Mesendoderm (in vitro differentiated cells): Measurements from ENCODE around the gene ISY1.
"Not testable (repeated sequence)": the region's sequence is repeated elsewhere in the genome, so short reads cannot be mapped to it uniquely, and the experiment has no call there.

Experiments used
- DNase-seq: peaks from one replicate; pipeline ENCODE4 v3.0.0; 2013
- H2AK5ac ChIP-seq: 2 replicates; pipeline ENCODE4 v1.6.1; 2013; ENCODE audit warnings: low read length, inconsistent platforms
- H2BK120ac ChIP-seq: 2 replicates; pipeline ENCODE4 v1.6.1; 2013; ENCODE audit warnings: low read depth, mild to moderate bottlenecking, low read length, moderate library complexity, mixed read lengths
- H2BK15ac ChIP-seq: replicated peaks from 2 replicates; pipeline ENCODE4 v1.6.1; 2013; ENCODE audit warnings: low read depth, mild to moderate bottlenecking, moderate library complexity
- H2BK5ac ChIP-seq: 2 replicates; pipeline ENCODE4 v1.6.1; 2013; ENCODE audit warnings: low read length, inconsistent platforms
- H3K18ac ChIP-seq: 2 replicates; pipeline ENCODE4 v1.6.1; 2013; ENCODE audit warnings: mild to moderate bottlenecking, low read length, mixed read lengths
- H3K23ac ChIP-seq: one replicate; pipeline ENCODE4 v1.6.1; 2013; ENCODE audit warnings: low read length
- H3K27ac ChIP-seq: 2 replicates; pipeline ENCODE4 v1.5.1; 2013; ENCODE audit warnings: low read depth, mild to moderate bottlenecking, inconsistent platforms, low read length, moderate library complexity
- H3K27me3 ChIP-seq: 2 replicates; pipeline ENCODE4 v1.6.1; 2013; ENCODE audit warnings: low read length, control low read depth, mild to moderate bottlenecking, inconsistent platforms; ENCODE audit not compliant: insufficient read depth, poor library complexity
- H3K36me3 ChIP-seq: 2 replicates; pipeline ENCODE4 v1.6.1; 2013; ENCODE audit warnings: low read length, inconsistent platforms; ENCODE audit not compliant: control insufficient read depth, insufficient read depth
- H3K4ac ChIP-seq: one replicate; pipeline ENCODE4 v1.6.1; 2013; ENCODE audit warnings: low read depth, mild to moderate bottlenecking, low read length, moderate library complexity
- H3K4me1 ChIP-seq: 2 replicates; pipeline ENCODE4 v1.6.1; 2013; ENCODE audit warnings: low read depth, low read length, inconsistent platforms; ENCODE audit not compliant: control insufficient read depth
- H3K4me2 ChIP-seq: 2 replicates; pipeline ENCODE4 v1.6.1; 2013; ENCODE audit warnings: low read length
- H3K4me3 ChIP-seq: 2 replicates; pipeline ENCODE4 v1.5.1; 2013; ENCODE audit warnings: mild to moderate bottlenecking, low read length
- H3K56ac ChIP-seq: one replicate; pipeline ENCODE4 v1.6.1; 2013; ENCODE audit warnings: low read length
- H3K79me1 ChIP-seq: 2 replicates; pipeline ENCODE4 v1.6.1; 2013; ENCODE audit warnings: low read length, inconsistent platforms
- H3K79me2 ChIP-seq: 2 replicates; pipeline ENCODE4 v1.6.1; 2013; ENCODE audit warnings: mild to moderate bottlenecking, low read length; ENCODE audit not compliant: control insufficient read depth, insufficient read depth
- H3K9ac ChIP-seq: 2 replicates; pipeline ENCODE4 v1.6.1; 2013; ENCODE audit warnings: low read length, inconsistent platforms
- H4K5ac ChIP-seq: one replicate; pipeline ENCODE4 v1.6.1; 2013; ENCODE audit warnings: low read length
- H4K8ac ChIP-seq: one replicate; pipeline ENCODE4 v1.6.1; 2013; ENCODE audit warnings: low read depth, mild to moderate bottlenecking, control low read depth, low read length, moderate library complexity
- WGBS: extraction: QIAGEN DNeasy Blood & Tissue Kit; methylation state at CpG from one replicate; pipeline ENCODE4 v1.1.7; 2013; ENCODE audit warnings: low lambda C conversion rate, missing lambda C conversion rate; ENCODE audit not compliant: insufficient coverage; ENCODE audit errors: extremely low coverage; 5-methylcytosine and 5-hydroxymethylcytosine counted together

ISY1 gene

DNA sequence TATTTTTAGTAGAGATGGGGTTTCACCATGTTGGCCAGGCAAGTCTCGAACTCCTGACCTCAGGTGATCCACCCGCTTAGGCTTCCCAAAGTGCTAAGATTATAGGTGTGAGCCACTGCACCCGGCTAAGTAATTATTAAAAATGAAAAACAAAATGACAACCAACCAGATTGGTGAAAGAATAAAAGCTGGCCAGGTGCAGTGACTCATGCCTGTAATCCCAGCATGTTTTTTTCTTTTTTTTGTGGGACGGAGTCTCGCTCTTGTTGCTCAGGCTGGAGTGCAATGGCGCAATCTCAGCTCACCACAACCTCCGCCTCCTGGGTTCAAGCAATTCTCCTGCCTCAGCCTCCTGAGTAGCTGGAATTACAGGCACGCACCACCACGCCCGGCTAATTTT, 24.6 kb downstream of the ISY1 start:
- not testable (repeated sequence) for H3K56ac ChIP-seq, H2AK5ac ChIP-seq, H2BK5ac ChIP-seq, H3K4me3 ChIP-seq, H4K5ac ChIP-seq, H3K4me2 ChIP-seq, H3K79me2 ChIP-seq, DNase-seq, H3K4ac ChIP-seq, H3K79me1 ChIP-seq, H3K18ac ChIP-seq, H3K9ac ChIP-seq, H2BK120ac ChIP-seq, H3K23ac ChIP-seq, H4K8ac ChIP-seq, H2BK15ac ChIP-seq, H3K27ac ChIP-seq, H3K4me1 ChIP-seq, H3K27me3 ChIP-seq, H3K36me3 ChIP-seq
- no CpG with 5 or more reads among the region's 10 CpGs for WGBS

DNA sequence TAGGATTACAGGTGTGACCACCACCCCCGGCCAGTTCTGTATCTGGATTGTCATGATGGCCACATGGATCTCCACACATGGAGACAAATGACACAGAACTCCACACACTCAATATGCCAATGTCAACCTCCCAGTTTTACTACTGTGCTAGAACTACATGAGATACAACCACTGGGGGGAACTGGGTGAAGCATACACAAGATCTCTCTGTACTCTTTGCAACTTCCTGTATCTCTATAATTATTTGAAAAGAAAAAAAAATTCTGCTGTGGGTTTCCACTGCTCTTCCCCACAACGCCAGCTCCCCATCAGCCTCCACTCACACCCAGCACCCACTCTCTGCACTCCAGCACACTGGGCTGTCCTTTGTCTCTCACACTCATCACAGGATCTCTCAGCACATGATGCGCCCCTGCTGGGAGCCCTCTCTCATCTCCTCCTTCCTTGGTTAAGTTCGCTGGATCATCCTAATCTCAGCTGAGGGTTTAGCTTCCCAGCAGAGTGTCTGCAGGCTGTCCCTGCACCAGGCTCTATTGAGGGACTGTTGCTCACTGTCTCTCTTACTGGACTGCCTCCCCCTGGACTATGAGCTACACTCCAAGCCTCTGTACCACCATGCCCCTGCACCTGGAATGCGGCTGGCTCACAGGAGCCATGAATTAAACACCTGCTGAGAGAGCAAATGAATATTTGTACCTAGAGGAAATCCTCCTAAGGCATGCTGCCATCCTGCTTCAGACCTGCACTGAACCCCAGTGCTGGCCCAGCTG, 28.6 kb downstream of the ISY1 start:
- no peak overlapping the region for H2BK120ac ChIP-seq
- no peak overlapping the region for H3K18ac ChIP-seq
- H3K4me2 ChIP-seq, result no peak overlapping the region
- no peak overlapping the region for H4K8ac ChIP-seq
- DNase-seq, result no peak
- H3K4me3 ChIP-seq, result no peak overlapping the region
- H2AK5ac ChIP-seq, result no peak overlapping the region
- no peak overlapping the region for H3K4ac ChIP-seq
- H3K79me1 ChIP-seq, result no peaks in the 10 kb centered on the region
- WGBS, result no CpG with 5 or more reads among the region's 5 CpGs
- no peak overlapping the region for H2BK15ac ChIP-seq
- H3K27me3 ChIP-seq, result no peaks in the 10 kb centered on the region
- H3K23ac ChIP-seq, result no peak overlapping the region
- no peak overlapping the region for H2BK5ac ChIP-seq
- H3K79me2 ChIP-seq, result no peaks in the 10 kb centered on the region
- H3K36me3 ChIP-seq, result no peaks in the 10 kb centered on the region
- H3K27ac ChIP-seq, result no peak overlapping the region
- H3K56ac ChIP-seq, result no peak overlapping the region
- H4K5ac ChIP-seq, result no peak overlapping the region
- no peaks in the 10 kb centered on the region for H3K4me1 ChIP-seq
- H3K9ac ChIP-seq, result no peak overlapping the region

DNA sequence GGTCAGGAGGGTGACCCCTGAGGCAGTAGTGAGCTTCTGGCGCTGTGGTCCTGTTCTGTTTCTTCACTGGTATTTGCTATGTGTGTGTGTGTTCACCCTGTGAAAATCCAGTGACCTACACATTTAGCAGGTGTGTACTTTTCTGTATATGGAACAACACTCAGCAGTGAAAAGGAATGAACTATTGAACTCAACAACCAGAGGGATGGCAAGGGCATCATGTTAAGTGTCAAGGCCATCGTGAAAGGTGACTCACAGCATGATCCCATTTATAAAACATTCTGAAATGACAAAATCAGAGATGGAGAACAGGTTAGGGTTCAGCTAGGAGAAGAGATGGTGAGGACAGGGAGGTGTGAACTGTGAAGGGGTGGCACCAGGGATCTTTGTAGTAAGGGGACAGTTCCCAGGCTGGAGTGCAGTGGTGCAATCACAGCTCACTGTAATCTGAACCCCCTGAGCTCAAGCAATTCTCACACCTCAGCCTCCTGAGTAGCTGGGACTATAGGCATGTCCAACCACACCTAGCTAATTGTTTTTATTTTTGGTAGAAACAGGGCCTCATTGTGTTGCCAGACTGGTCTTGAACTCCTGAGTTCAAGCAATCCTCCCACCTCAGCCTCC, 29.3 kb downstream of the ISY1 start:
- H3K4me2 ChIP-seq, result no peak overlapping the region
- no peak overlapping the region for H4K5ac ChIP-seq
- no peak for DNase-seq
- no peak overlapping the region for H2BK15ac ChIP-seq
- no peak overlapping the region for H3K4ac ChIP-seq
- H4K8ac ChIP-seq, result no peak overlapping the region
- H3K79me2 ChIP-seq, result no peaks in the 10 kb centered on the region
- H3K4me1 ChIP-seq, result no peaks in the 10 kb centered on the region
- H2BK5ac ChIP-seq, result no peak overlapping the region
- H3K36me3 ChIP-seq, result no peaks in the 10 kb centered on the region
- no peak overlapping the region for H3K18ac ChIP-seq
- H2AK5ac ChIP-seq, result no peak overlapping the region
- H2BK120ac ChIP-seq, result no peak overlapping the region
- H3K56ac ChIP-seq, result no peak overlapping the region
- no peak overlapping the region for H3K9ac ChIP-seq
- no peak overlapping the region for H3K27ac ChIP-seq
- H3K4me3 ChIP-seq, result no peak overlapping the region
- H3K27me3 ChIP-seq, result no peaks in the 10 kb centered on the region
- no peaks in the 10 kb centered on the region for H3K79me1 ChIP-seq
- no CpG with 5 or more reads among the region's 2 CpGs for WGBS
- H3K23ac ChIP-seq, result no peak overlapping the region

DNA sequence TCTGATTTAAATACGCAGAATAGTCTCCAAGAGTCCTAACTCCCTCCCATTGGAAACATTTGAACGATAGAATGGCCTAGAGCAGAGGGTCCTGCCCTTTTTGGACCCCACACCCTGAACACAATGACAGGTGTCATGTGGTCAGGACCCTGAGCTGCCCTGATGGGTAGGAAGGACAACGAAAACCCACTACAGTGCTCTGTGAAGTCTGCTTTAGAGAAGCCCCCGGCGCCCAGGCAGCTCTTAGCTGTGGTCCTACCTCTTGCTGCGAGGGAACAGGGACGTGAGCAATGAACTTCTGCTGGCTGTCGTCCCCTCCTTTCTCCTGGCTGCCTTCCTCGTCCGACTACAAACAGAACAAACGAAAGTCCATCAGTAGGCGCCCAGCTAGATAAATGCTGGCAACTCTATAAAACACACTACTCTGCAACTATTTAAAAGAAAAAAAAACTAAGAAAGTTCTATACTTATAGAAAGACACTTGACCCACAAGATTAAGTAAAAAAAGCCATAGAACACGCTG, 30.5 kb downstream of the ISY1 start:
- Histone ChIP-seq H3K18ac (no peak overlapping the region), H2BK5ac (no peak overlapping the region), H3K56ac (no peak overlapping the region), H3K79me1 (no peaks in the 10 kb centered on the region), H3K9ac (no peak overlapping the region), H3K4me3 (no peak overlapping the region), H3K4ac (no peak overlapping the region), H3K4me2 (no peak overlapping the region), H3K27me3 (no peaks in the 10 kb centered on the region), H2AK5ac (no peak overlapping the region), H3K36me3 (no peaks in the 10 kb centered on the region), H3K23ac (no peak overlapping the region), H2BK15ac (no peak overlapping the region), H4K5ac (no peak overlapping the region), H3K4me1 (no peaks in the 10 kb centered on the region), H4K8ac (no peak overlapping the region), H2BK120ac (no peak overlapping the region), H3K79me2 (no peaks in the 10 kb centered on the region), H3K27ac (no peak overlapping the region)
- WGBS, result no CpG with 5 or more reads among the region's 13 CpGs
- no peak for DNase-seq

DNA sequence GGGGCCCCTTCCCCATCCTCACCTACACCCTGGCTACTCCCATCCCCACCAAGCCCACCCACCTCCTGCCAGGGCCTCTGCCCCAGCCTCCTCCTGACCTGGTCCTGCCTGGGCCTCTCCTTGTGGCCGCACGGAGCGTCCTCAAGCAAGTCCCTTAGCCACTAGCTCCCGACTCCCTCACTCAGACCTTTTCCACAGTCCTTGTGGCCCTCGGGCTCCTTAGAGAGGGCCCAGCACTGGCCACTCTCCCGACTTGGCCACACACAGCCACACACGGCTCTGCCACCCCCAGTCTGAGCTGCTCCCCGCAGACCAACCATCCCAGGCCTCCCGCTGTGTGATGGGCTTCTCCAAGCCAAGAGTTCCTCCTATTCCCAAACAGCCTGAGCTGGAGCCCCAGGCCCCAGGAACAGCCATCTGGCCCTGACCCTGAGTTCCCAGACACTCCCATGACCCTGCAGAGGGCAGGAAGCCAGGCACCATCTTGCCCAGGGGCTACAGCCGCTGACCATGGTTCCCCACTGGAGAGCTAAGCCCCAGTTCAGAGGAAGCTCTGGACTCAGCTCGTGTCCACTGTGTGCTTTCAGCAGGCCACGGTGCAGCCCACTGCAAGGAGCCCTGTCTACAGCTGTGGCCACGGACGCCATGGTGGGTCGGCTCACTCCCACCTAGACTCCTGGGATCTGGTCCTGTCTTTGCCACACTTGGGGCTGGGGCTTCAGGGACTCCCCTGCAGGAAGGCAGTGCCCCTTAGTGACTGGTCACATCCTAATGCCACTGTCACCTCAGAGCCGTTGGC, 32.3 kb downstream of the ISY1 start:
- H3K79me1 ChIP-seq, result no peaks in the 10 kb centered on the region
- no CpG with 5 or more reads among the region's 16 CpGs for WGBS
- no peak overlapping the region for H4K8ac ChIP-seq
- H3K18ac ChIP-seq, result no peak overlapping the region
- no peak overlapping the region for H3K4me3 ChIP-seq
- no peaks in the 10 kb centered on the region for H3K27me3 ChIP-seq
- no peak overlapping the region for H3K27ac ChIP-seq
- H3K9ac ChIP-seq, result no peak overlapping the region
- no peak overlapping the region for H3K23ac ChIP-seq
- H2AK5ac ChIP-seq, result no peak overlapping the region
- no peak overlapping the region for H3K4me2 ChIP-seq
- H2BK5ac ChIP-seq, result no peak overlapping the region
- no peak overlapping the region for H2BK120ac ChIP-seq
- DNase-seq, result no peak
- H4K5ac ChIP-seq, result no peak overlapping the region
- H3K79me2 ChIP-seq, result no peaks in the 10 kb centered on the region
- no peak overlapping the region for H2BK15ac ChIP-seq
- no peak overlapping the region for H3K56ac ChIP-seq
- H3K4ac ChIP-seq, result no peak overlapping the region
- H3K36me3 ChIP-seq, result no peaks in the 10 kb centered on the region
- no peaks in the 10 kb centered on the region for H3K4me1 ChIP-seq
